Measurements from ENCODE around the gene IDH3A. TPM values are rescaled to one million over a fixed set of nuclear protein-coding genes. Genes with fewer than 3 reads are reported as not detected.

Gene IDH3A
- total RNA-seq, 1 donor from 2014 or later, result 40.0 TPM

- DNase-seq, result peak; percentile 45
Measured at GRCh38 chr15:78204351-78205309, 55.5 kb downstream of the IDH3A start.

- DNase-seq, result no peak
Measured at GRCh38 chr15:78205337-78205736, 56.2 kb downstream of the IDH3A start.

- DNase-seq, result no peak
Measured at GRCh38 chr15:78205856-78206255, 56.7 kb downstream of the IDH3A start.

GRCh38 chr15:78206326-78207109 is 57.4 kb downstream of the IDH3A start:
- DNase-seq, result no peak

GRCh38 chr15:78207110-78207458 is 57.9 kb downstream of the IDH3A start:
- no peak for DNase-seq

- DNase-seq, result no peak
Measured at GRCh38 chr15:78207641-78208340, 58.6 kb downstream of the IDH3A start.

- no peak for DNase-seq
Measured at GRCh38 chr15:78208341-78208844, 59.2 kb downstream of the IDH3A start.

- DNase-seq, result no peak
Measured at GRCh38 chr15:78208887-78209645, 59.9 kb downstream of the IDH3A start.

GRCh38 chr15:78209646-78210348 is 60.6 kb downstream of the IDH3A start:
- DNase-seq, result no peak

GRCh38 chr15:78210349-78210717 is 61.2 kb downstream of the IDH3A start:
- no peak for DNase-seq

- DNase-seq, result no peak
Measured at GRCh38 chr15:78211189-78211921, 62.2 kb downstream of the IDH3A start.

- DNase-seq, result no peak
Measured at GRCh38 chr15:78212008-78212407, 62.8 kb downstream of the IDH3A start.

GRCh38 chr15:78212546-78213424 is 63.6 kb downstream of the IDH3A start:
- DNase-seq, result no peak

- no peak for DNase-seq
Measured at GRCh38 chr15:78213425-78213750, 64.2 kb downstream of the IDH3A start.

- no peak for DNase-seq
Measured at GRCh38 chr15:78213956-78214355, 64.8 kb downstream of the IDH3A start.

- DNase-seq, result no peak
Measured at GRCh38 chr15:78216276-78217104, 67.3 kb downstream of the IDH3A start.

GRCh38 chr15:78220713-78221112 is 71.6 kb downstream of the IDH3A start:
- no peak for DNase-seq

Data from skin of body (tissue), 2 donors.